EH (cell line): ENCODE measurements around the gene MBD3L2B.
"Not testable (repeated sequence)": the region's sequence is repeated elsewhere in the genome, so short reads cannot be mapped to it uniquely, and the experiment has no call there.

Source experiments
- DNase-seq: peaks from one replicate; pipeline ENCODE4 v3.0.0-alpha.2; 2015; ENCODE audit warnings: low read depth

The MBD3L2B gene

DNA sequence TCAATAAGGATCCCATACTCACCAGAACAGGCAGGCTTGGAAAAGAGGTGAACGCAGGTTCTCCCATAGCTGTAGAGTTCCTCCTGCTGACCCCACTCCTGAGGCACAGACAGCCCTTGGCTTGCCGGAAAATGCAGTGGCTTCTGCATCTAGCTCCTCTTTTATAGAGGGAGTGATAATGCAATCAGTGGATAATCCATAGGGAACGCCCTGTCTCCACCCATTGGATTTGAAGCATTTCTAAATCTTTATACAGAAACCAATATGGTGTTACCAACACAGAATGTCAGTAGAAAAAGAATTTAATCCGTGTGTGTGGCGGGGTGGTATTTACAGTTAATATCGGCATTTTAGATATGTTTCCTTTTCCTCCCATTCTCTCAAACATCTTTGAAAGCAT, at the start of gene MBD3L2B:
TSS of gene MBD3L2B (minus strand) at position 101 of the 400 bp plus-strand sequence. CDS start at position 67, 34 bp downstream.
- DNase-seq: not testable (repeated sequence)

DNA sequence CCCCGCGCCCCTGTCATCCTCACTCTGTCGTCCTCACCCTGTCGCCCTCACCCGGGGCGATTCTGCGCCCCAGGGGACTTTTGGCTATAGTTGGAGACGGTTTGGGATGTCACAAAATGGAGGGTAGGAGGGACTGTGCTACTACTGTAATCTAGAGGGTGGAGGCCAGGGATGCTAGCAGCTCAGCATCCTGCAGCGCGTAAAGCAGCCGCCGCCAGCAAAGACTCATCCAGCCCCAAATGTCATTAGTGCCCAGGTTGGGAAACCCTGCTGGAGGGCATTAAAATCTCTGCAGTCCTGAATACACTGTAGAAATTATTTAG, 48.6 kb upstream of the MBD3L2B start:
- no peak for DNase-seq

DNA sequence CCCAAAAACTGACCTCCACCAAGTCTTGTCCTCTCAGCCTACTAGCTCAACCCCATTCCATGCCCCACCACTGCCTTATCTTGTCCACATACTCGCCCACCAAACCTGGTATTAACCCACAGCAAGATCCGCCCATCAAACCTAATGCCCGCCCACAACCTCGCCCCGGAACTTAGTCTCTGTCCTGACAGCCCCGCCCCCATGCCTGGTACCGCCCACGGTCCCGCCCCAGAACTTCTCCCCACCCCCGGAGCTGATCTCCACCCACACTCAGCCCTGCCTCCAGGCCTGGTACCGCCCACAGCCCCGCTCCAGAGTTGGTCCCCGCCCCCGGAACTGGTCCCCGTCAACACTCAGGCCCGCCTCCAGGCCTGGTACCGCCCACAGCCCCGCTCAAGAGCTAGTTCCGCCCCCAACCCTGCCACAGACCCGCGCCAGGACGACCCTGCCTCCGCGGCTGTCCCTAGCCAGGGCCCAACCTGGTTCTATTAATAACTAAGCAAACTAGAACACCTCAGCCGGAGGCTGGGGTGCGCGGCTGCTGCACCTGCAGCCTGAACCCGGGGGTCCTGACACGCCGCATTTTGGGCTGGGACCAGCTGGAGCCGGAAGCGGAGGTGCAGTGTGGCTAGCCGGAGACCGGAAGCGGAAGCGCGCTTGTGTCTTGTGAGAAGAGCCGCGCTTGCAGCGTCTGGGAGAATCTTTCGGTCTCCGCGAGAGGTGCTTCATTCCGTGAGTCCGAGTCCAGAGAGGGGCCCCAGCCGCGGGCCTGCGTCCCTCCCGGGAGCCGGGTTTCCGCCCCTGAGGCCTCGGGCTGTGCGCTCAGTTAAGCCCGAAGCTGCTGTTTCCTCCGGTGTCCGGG, 48.0 kb upstream of the MBD3L2B start, which contains the start of gene ZNF557:
TSS of gene ZNF557 (plus strand) at position 662 of the 862 bp plus-strand sequence. CDS start 5,372 bp downstream, outside the sequence.
- peak; percentile 98 for DNase-seq

DNA sequence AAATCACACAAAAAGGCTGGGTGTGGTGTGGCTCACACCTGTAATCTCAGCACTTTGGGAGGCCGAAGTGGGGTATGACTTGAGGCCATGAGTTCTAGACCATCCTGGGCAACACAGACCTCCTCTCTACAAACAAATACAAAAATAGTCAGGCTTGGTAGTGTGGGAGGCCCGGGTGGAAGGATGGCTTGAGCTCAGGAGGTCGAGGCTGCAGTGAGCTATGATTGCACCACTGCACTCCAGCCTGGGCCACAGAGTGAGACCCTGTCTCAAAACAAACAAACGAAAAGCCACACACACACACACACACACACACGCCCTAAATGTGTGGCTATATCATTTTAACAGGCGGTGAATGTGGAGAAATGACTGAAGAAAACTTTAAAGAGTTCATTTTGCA, 47.4 kb upstream of the MBD3L2B start:
- DNase-seq: no peak

DNA sequence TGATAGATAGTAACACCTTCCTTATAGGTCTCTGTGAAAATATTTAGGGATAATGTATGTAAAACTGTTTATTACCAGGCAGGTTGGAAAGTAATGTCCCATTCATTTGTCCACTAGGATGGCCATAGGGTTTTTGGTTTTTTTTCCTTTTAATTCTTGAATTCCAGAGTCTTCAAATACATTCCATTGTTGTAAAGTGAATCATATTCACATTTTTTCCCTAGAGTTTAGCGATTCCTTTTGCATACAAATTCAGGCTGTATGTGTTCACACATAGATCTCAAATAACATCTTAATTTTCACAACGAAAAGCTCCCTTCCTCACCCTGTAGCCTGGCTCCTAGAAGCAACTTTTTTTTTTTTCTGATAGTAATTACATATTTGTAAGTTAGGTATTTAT, 46.5 kb upstream of the MBD3L2B start:
- DNase-seq: peak; percentile 65

DNA sequence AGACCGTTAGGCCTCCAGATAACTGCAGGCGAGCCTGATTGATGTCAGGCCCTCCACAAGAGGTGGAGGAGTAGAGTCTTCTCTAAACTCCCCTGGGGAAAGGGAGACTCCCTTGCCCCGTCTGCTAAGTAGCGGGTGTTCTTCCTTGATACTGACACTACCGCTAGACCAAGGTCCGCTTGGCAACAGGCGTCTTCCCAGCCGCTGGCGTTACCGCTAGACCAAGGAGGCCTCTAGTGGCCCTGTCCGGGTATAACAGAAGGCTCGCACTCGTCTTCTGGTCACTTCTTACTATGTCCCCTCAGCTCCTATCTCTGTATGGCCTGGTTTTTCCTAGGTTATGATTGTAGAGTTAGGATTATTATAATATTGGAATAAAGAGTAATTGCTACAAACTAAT, 45.9 kb upstream of the MBD3L2B start:
- peak; percentile 13 for DNase-seq

DNA sequence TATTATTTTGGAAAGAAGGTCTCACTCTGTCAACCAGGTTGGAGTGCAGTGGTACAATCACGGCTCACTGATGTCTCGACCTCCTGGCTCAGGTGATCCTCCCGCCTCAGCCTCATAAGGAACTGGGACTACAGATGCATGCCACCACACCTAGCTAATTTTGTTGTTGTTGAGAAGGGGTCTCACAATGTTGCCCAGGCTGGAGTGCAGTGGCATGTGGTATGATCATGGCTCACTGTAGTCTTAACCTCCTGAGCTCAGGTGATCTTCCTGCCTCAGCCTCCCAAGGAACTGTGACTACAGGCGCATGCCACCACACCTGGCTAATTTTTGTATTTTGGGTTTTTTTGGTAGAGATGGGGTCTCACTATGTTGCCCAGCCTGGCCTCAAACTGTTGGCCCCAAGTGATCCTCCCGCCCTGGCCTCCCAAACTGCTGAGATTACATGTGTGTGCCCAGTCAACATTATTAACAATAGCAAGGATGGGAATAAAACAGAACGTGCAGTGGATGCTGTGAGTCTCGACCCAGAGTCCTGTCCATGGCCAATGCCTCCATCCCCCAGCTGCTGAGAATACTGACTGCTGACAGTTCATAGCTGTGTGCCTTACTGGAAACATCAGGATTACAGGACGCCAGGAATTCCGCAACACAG, 42.7 kb upstream of the MBD3L2B start:
- no peak for DNase-seq

DNA sequence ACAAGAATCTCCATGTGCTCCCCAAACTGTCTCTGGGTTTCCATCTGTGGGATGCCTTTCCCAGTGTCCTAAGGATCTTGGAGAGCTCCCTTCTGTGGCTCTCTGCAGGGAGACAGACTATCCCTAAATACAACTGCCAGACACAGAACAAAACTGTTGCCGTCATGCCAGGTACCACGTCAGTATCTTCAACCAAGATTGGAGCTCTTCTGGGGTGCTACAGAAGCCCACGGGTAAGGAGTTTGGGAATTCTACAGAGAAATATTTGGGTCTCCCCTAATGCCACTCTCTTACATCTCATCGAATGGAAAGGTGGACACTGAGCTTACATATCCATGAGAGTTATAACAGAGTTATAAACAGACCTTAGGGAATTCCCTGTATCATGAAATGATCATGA, 42.1 kb upstream of the MBD3L2B start:
- DNase-seq: no peak

DNA sequence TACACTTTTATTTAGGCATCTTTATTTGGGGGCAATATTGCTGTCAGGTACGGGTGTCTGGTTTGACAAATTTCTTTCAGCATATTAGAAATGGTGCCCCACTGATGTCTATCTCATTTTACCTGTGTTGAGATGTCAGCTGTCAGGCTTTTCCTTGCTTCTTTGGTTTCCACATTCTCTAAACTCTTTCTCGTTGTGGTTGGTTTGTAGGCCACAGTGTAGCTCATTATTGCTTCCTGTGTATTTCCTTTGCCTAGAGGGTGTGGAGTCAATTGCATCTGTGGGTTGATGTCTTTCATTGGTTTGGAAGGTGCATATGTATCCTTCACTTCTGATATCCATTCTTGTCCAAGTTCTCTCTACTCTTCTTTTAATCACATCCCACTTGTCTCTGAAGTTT, 38.7 kb upstream of the MBD3L2B start:
- DNase-seq: not testable (repeated sequence)

DNA sequence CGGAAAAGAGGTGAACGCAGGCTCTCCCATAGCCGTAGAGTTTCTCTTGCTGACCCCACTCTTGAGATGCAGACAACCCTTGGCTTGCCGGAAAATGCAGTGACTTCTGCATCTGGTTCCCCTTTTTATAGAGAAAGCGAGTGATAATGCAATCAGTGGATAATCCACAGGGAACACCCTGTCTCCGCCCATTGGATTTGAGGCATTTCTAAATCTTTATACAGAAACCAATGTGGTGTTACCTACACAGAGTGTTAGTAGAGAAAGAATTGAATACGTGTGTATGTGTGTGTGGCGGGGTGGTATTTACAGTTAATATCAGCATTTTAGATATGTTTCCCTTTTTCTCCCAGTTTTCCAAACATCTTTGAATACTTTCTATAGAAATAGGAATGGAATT, 37.3 kb upstream of the MBD3L2B start, which contains the start of gene MBD3L3:
TSS of gene MBD3L3 (minus strand) at position 101 of the 400 bp plus-strand sequence. CDS start at position 30, 71 bp downstream.
- DNase-seq: not testable (repeated sequence)

DNA sequence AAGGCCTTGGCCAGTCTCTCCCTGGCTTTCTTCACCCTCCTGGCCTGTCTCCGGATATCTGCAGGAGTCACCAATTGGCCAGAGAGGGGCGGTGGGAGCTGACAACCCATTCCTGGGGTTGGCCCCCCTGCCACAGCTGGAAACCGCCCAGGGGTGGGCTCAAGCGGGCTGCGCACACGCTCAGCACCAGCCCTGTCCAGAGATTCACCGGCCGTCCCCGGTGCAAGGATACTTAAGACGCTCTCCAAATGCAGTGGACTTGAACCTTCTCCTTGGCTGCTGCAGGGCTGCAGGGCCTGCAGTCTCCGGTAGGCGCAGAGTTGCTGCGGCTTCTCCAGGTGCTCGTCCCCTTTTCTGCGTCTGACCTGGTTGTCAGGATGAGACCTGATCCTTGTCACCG, 35.1 kb upstream of the MBD3L2B start:
- not testable (repeated sequence) for DNase-seq

DNA sequence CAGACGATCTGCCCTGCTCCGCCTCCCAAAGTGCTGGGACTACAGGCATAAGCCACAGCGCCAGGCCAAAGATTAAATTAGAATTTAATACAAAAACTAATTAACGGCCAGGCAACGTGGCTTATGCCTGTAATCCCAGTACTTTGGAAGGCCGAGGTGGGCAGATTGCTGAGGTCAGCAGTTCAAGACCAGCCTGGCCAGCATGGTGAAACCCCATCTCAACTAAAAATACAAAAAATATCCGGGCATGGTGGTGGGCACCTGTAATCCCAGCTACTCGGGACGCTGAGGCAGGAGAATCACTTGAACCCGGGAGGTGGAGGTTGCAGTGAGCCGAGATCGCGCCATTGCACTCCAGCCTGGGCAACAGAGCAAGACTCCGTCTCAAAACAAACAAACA, 34.4 kb upstream of the MBD3L2B start:
- not testable (repeated sequence) for DNase-seq

DNA sequence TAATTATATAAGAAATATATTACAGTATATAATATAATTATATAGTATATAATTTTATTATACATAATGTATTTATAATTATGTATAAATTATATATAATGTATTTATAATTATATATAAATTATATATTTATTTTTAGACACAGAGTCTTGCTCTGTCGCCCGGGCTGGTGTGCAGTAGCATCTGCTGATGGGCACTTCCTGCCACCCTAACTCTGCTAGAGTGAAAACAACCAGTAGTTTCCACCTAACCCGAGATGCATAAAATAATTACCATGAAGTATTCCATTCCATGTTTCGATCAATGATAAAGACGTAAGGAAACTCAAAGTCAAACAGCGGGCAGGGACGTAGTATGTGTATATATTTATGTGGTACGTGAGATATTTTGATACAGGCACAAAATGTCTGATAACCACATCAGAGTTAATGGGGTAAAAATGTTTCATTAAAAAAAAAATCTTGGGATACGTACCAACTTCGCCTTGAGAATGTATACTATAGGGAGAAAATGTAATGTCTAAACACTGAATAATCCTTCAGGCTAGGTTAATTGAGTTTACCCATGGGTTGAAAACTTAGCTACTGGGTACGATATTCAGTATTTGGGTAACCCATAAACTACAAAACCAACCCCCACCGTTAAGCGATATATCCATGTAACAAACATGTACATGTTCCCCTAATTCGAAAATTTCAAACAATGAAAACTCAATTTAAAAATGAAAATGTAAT, 33.6 kb upstream of the MBD3L2B start:
- not testable (repeated sequence) for DNase-seq

DNA sequence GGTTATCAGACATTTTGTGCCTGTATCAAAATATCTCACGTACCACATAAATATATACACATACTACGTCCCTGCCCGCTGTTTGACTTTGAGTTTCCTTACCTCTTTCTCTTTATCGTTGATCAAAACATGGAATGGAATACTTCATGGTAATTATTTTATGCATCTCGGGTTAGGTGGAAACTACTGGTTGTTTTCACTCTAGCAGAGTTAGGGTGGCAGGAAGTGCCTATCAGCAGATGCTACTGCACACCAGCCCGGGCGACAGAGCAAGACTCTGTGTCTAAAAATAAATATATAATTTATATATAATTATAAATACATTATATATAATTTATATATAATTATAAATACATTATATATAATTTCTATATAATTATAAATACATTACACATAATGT, 31.7 kb upstream of the MBD3L2B start:
- not testable (repeated sequence) for DNase-seq

DNA sequence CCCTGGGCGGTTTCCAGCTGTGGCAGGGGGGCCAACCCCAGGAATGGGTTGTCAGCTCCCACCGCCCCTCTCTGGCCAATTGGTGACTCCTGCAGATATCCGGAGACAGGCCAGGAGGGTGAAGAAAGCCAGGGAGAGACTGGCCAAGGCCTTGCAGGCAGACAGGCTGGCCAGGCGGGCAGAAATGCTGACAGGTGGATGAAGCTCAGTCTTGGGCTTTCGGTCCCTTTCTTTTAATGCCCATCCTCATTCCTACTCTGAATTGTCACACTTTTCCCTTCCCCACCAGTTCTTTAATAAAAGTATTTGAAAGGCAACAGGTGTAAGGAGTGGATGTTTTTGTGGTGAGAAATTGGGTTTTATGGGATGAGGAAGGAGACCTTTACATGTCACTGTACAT, 30.2 kb upstream of the MBD3L2B start:
- not testable (repeated sequence) for DNase-seq

DNA sequence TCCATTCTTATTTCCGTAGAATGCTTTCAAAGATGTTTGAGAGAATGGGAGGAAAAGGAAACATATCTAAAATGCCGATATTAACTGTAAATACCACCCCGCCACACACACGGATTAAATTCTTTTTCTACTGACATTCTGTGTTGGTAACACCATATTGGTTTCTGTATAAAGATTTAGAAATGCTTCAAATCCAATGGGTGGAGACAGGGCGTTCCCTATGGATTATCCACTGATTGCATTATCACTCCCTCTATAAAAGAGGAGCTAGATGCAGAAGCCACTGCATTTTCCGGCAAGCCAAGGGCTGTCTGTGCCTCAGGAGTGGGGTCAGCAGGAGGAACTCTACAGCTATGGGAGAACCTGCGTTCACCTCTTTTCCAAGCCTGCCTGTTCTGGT, 27.8 kb upstream of the MBD3L2B start, which contains the start of gene MBD3L2:
TSS of gene MBD3L2 (plus strand) at position 301 of the 400 bp plus-strand sequence. CDS start at position 354, 53 bp downstream.
- DNase-seq: not testable (repeated sequence)

DNA sequence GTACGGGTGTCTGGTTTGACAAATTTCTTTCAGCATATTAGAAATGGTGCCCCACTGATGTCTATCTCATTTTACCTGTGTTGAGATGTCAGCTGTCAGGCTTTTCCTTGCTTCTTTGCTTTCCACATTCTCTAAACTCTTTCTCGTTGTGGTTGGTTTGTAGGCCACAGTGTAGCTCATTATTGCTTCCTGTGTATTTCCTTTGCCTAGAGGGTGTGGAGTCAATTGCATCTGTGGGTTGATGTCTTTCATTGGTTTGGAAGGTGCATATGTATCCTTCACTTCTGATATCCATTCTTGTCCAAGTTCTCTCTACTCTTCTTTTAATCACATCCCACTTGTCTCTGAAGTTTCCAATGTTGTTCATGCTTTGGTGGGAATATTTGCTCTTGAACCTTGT, 20.3 kb upstream of the MBD3L2B start:
- DNase-seq: not testable (repeated sequence)

DNA sequence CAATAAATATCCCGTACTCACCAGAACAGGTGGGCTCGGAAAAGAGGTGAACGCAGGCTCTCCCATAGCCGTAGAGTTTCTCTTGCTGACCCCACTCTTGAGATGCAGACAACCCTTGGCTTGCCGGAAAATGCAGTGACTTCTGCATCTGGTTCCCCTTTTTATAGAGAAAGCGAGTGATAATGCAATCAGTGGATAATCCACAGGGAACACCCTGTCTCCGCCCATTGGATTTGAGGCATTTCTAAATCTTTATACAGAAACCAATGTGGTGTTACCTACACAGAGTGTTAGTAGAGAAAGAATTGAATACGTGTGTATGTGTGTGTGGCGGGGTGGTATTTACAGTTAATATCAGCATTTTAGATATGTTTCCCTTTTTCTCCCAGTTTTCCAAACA, 18.8 kb upstream of the MBD3L2B start, which contains the start of gene MBD3L4:
TSS of gene MBD3L4 (minus strand) at position 101 of the 400 bp plus-strand sequence. CDS start at position 66, 35 bp downstream.
- DNase-seq: not testable (repeated sequence)

DNA sequence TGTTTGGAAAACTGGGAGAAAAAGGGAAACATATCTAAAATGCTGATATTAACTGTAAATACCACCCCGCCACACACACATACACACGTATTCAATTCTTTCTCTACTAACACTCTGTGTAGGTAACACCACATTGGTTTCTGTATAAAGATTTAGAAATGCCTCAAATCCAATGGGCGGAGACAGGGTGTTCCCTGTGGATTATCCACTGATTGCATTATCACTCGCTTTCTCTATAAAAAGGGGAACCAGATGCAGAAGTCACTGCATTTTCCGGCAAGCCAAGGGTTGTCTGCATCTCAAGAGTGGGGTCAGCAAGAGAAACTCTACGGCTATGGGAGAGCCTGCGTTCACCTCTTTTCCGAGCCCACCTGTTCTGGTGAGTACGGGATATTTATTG, 9.0 kb upstream of the MBD3L2B start, which contains the start of gene MBD3L5:
TSS of gene MBD3L5 (plus strand) at position 301 of the 400 bp plus-strand sequence. CDS start at position 335, 34 bp downstream.
- DNase-seq: not testable (repeated sequence)

DNA sequence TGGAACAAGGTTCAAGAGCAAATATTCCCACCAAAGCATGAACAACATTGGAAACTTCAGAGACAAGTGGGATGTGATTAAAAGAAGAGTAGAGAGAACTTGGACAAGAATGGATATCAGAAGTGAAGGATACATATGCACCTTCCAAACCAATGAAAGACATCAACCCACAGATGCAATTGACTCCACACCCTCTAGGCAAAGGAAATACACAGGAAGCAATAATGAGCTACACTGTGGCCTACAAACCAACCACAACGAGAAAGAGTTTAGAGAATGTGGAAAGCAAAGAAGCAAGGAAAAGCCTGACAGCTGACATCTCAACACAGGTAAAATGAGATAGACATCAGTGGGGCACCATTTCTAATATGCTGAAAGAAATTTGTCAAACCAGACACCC, 7.6 kb upstream of the MBD3L2B start:
- DNase-seq: not testable (repeated sequence)

DNA sequence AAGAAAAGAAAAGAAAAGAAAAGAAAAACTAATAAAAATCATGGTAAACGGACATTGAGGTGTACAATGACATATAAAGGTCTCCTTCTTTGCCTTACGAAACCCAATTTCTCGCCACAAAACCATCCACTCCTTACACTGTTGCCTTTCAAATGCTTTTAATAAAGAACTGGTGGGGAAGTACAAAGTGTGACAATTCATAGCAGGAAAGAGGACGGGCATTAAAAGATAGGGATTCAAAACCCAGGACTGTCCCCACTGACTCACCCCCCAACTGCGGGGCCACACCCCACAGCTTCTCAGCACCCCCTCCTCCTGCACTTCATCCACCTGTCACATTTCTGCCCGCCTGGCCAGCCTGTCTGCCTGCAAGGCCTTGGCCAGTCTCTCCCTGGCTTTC, 2.4 kb downstream of the MBD3L2B start:
- DNase-seq: no peak

DNA sequence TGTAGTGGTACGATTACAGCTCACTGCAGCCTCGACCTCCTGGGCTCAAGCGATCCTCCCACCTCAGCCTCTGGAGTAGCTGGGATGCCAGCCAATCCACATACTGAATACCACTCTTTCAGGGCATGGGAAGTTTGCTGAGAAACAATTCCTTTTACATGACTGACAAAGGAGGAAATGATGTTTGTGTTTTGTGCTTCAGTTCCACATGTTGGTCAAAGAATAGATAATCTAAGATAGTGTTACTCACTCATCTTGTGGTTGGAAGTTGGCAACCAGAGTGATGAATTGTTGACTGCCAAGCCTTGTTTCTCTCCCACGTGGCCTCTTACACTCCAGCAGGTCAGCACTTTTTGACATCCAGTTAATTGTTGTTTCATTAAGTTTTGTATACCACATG, 7.6 kb downstream of the MBD3L2B start:
- peak; percentile 3 for DNase-seq
